Uterus (tissue), 2 donors: ENCODE results near the gene TTC24.

Source experiments
- CTCF ChIP-seq, 4 experiments: fragments of 200-600 bp in 2 of 4; fragments of 450-650 bp in 2 of 4; sonication (generic) in 2 of 4; IDR thresholded peaks; one replicate each; pipeline ENCODE4 v1.5.1; 2016 to 2019; ENCODE audit warnings: antibody characterized with exemption in 4 of 4, mild to moderate bottlenecking in 2 of 4, moderate library complexity in 1 of 4
- POLR2A ChIP-seq, 2 donors: fragments of 450-650 bp; IDR thresholded peaks; one replicate each; pipeline ENCODE4 v1.6.1; 2016; ENCODE audit warnings: antibody characterized with exemption in 2 of 2, mild to moderate bottlenecking in 1 of 2, moderate library complexity in 1 of 2

GRCh38 chr1:156619582-156619955 is 40.0 kb downstream of the TTC24 start:
- TF ChIP-seq CTCF (IDR thresholded peaks at IDR 0.05) (no peak), POLR2A (IDR thresholded peaks at IDR 0.05) (no peak)
